Vagina (tissue), 2 donors: ENCODE measurements around the gene ZKSCAN5. TPM values are rescaled to one million over a fixed set of nuclear protein-coding genes. Genes with fewer than 3 reads are reported as not detected.
A peak's percentile ranks its signal among the peaks of the same experiment; 100 is the strongest.
"Not testable (repeated sequence)": the region's sequence is repeated elsewhere in the genome, so short reads cannot be mapped to it uniquely, and the experiment has no call there.

Experiments
- DNase-seq, 2 donors: peaks; one replicate each; pipeline ENCODE4 v3.0.0-alpha.2; 2017; ENCODE audit errors: extremely low spot score in 2 of 2
- H3K27ac ChIP-seq: fragments of 200-600 bp; sonication (generic); one replicate; pipeline ENCODE4 v1.5.1; 2019
- H3K27me3 ChIP-seq: fragments of 200-600 bp; sonication (generic); one replicate; pipeline ENCODE4 v1.5.1; 2019
- H3K36me3 ChIP-seq, 2 donors: fragments of 200-600 bp; sonication (generic); one replicate each; pipeline ENCODE4 v1.5.1; 2017 to 2019
- H3K4me1 ChIP-seq: fragments of 200-600 bp; sonication (generic); one replicate; pipeline ENCODE4 v1.5.1; 2019
- H3K4me3 ChIP-seq, 2 donors: fragments of 200-600 bp; sonication (generic); 1 replicate in 1 of 2; 2 replicates in 1 of 2; pipeline ENCODE4 v1.5.1; 2016 to 2019
- H3K9me3 ChIP-seq: fragments of 200-600 bp; sonication (generic); one replicate; pipeline ENCODE4 v1.5.1; 2019
- POLR2A ChIP-seq, 2 donors: fragments of 450-650 bp; IDR thresholded peaks; one replicate each; pipeline ENCODE4 v1.6.1; 2017; ENCODE audit warnings: antibody characterized with exemption in 2 of 2, mild to moderate bottlenecking in 2 of 2, moderate library complexity in 2 of 2
- POLR2AphosphoS5 ChIP-seq, 2 donors: sonication (generic); formaldehyde crosslinking; IDR thresholded peaks; one replicate each; pipeline ENCODE4 v1.9.0; 2017; ENCODE audit warnings: antibody characterized with exemption in 2 of 2, mild to moderate bottlenecking in 2 of 2, low read depth in 1 of 2; ENCODE audit not compliant: insufficient read depth in 1 of 2
- intact Hi-C: fragments of 100-400 bp; cut with DNase I; formaldehyde crosslinking; loops from one replicate; pipeline ENCODE4 v1.15.1; 2023
- total RNA-seq: library from RNA; depleted of rRNA; stranded (reverse); fragments of >200 nt; gene quantifications from one replicate; pipeline ENCODE4 v1.2.3, GENCODE V29; 2016
- TF ChIP-seq, protein P1 (sequence below), 3 experiments: fragments of 450-650 bp in 2 of 3; fragments of 200-600 bp in 1 of 3; sonication (generic) in 1 of 3; IDR thresholded peaks; one replicate each; pipeline ENCODE4 v1.5.1; 2017 to 2019; ENCODE audit warnings: antibody characterized with exemption in 3 of 3, mild to moderate bottlenecking in 2 of 3, moderate library complexity in 2 of 3

The ZKSCAN5 gene
- total RNA-seq, 1 donor from 2014 or later: 7.1 TPM

DNA sequence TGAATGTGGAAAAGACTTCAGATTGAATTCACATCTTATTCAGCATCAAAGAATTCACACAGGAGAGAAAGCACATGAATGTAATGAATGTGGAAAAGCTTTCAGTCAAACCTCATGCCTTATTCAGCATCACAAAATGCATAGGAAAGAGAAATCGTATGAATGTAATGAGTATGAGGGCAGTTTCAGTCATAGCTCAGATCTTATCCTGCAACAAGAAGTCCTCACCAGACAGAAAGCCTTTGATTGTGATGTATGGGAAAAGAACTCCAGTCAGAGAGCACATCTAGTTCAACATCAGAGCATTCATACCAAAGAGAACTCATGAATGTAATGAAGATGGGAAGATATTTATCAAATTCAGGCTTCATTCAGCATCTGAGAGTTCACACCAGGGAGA lies 68.8 kb downstream of the ZKSCAN5 start:
- H3K9me3 ChIP-seq: no peaks in the 10 kb centered on the region
- TF ChIP-seq POLR2A (IDR thresholded peaks at IDR 0.05) (no peak), POLR2AphosphoS5 (IDR thresholded peaks at IDR 0.05; ENCODE audit: insufficient read depth in 1 of 2, low read depth in 1 of 2) (no peak)
- TF ChIP-seq, protein P1, sequence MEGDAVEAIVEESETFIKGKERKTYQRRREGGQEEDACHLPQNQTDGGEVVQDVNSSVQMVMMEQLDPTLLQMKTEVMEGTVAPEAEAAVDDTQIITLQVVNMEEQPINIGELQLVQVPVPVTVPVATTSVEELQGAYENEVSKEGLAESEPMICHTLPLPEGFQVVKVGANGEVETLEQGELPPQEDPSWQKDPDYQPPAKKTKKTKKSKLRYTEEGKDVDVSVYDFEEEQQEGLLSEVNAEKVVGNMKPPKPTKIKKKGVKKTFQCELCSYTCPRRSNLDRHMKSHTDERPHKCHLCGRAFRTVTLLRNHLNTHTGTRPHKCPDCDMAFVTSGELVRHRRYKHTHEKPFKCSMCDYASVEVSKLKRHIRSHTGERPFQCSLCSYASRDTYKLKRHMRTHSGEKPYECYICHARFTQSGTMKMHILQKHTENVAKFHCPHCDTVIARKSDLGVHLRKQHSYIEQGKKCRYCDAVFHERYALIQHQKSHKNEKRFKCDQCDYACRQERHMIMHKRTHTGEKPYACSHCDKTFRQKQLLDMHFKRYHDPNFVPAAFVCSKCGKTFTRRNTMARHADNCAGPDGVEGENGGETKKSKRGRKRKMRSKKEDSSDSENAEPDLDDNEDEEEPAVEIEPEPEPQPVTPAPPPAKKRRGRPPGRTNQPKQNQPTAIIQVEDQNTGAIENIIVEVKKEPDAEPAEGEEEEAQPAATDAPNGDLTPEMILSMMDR (IDR thresholded peaks at IDR 0.05): no peak
- H3K27ac ChIP-seq: no peak overlapping the region
- no peaks in the 10 kb centered on the region for H3K27me3 ChIP-seq
- H3K36me3 ChIP-seq: peaks cover 0 to 24% of the 10 kb centered on the region in 2 donors
- no peak for DNase-seq
- no peak overlapping the region for H3K4me3 ChIP-seq
- no peaks in the 10 kb centered on the region for H3K4me1 ChIP-seq
- intact Hi-C loops: no loop called here

DNA sequence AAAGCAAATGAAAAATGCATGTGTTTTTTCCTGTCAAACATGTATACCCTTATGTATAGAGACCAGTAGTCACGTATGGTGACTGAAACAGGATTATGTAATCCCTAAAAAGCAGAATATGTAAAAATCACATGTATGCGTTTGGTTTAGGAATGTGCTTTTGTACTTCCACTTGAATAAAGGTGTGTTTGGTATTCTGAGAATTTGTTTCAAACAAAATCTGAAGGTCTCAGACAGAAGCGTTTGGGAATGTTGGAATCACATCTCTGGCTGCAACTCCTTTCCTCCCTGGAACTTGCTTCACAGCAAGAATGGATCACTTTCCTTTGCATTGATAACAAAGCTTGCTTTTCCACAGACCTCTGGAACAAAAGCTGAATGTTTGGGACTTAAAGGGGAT lies 71.8 kb downstream of the ZKSCAN5 start:
- intact Hi-C loops: no loop called here

DNA sequence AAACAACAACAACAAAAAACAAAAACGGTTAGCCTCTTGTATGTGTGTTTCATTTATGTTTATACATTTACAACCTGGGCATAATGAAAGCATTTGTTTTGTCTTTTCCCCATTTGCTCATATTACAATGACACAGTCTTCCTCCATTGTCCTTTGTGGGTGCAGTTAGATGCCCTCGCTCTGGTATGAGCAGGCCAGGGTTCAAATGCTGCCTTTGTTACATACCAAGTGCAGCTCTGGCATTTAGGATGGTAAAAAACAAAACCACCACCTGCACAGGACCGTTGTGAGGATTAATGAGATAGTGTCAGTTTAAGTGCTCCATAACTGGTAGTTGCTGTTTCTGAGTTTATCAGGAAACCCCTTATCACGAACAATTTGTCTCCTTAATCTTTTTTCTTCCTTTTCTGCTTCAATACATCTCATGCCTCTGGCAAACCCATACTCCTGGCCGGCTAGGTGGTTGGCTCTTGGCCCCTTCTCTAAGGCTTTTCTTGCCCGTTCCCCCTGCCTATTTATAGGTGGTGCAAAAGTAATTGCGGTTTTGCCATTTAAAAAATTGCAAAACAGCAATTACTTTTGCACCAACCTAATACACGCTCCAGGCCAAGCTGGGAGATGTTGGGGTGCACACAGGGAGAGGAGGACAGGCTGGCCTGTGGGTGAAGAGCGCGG lies 75.0 kb downstream of the ZKSCAN5 start:
- H3K4me3 ChIP-seq: peak overlapping the region; percentile 64 to 71
- H3K9me3 ChIP-seq: no peaks in the 10 kb centered on the region
- DNase-seq: no peak
- H3K4me1 ChIP-seq: peaks cover 19% of the 10 kb centered on the region
- TF ChIP-seq POLR2AphosphoS5 (IDR thresholded peaks at IDR 0.05; ENCODE audit: insufficient read depth in 1 of 2, low read depth in 1 of 2) (no peak), POLR2A (IDR thresholded peaks at IDR 0.05) (no peak)
- TF ChIP-seq, protein P1 (IDR thresholded peaks at IDR 0.05): no peak
- H3K36me3 ChIP-seq: no peaks in the 10 kb centered on the region
- peak overlapping the region; percentile 48 for H3K27ac ChIP-seq
- intact Hi-C loops: no loop called here
- H3K27me3 ChIP-seq: no peaks in the 10 kb centered on the region

More for the DNA sequence above, 71.8 kb downstream of the ZKSCAN5 start:
- no peaks in the 10 kb centered on the region for H3K27me3 ChIP-seq
- H3K4me3 ChIP-seq: no peak overlapping the region
- TF ChIP-seq, protein P1 (IDR thresholded peaks at IDR 0.05): no peak
- no peak for TF ChIP-seq POLR2AphosphoS5 (IDR thresholded peaks at IDR 0.05; ENCODE audit: insufficient read depth in 1 of 2, low read depth in 1 of 2)
- TF ChIP-seq POLR2A (IDR thresholded peaks at IDR 0.05): no peak
- peaks cover 19% of the 10 kb centered on the region for H3K4me1 ChIP-seq
- no peaks in the 10 kb centered on the region for H3K9me3 ChIP-seq
- DNase-seq: no peak
- H3K36me3 ChIP-seq: peaks cover 0 to 14% of the 10 kb centered on the region in 2 donors
- no peak overlapping the region for H3K27ac ChIP-seq

DNA sequence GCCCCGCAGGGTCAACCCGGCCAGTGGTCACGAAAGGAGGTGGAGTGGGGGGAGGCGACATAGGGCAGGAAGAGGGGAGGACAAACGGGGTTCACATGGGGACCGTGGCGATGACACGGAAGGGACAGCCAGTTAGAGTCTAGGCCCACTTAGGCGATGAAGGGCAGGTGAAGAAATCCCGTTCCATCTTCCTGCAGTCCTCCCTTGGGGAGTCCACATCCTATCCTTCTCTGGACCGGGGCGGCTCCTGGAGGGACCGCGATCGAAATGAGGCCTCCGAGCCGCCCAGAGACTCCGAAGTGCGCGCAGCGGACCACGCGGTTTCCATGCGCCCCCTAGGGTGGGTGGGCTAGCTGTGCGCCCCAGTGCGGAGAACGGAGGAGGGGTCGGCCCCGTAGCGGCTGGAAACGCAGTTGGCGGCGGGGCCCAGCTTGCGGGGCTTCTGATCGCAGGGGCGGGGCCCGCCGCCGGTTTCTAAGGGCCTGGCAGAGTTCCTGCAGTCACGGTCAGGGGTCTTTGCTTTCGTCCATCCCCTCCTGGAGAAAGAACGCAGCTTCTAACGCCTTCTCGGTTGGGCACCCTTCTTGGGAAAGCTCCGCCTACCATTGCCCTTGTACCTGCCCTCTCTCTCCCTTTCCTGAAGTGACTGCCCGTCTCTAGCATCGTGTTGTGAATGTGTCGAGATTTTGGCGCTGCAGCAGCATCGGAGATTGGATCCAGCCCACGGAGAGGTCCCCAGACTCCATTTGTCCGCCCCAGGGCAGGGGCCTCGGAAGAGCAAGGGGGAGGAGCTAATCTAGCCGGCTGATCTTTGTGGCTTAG lies 75.7 kb downstream of the ZKSCAN5 start:
- Histone ChIP-seq H3K36me3 (no peaks in the 10 kb centered on the region), H3K27ac (peak overlapping the region; percentile 48), H3K4me1 (peaks cover 19% of the 10 kb centered on the region), H3K4me3 (peak overlapping the region; percentile 64 to 71), H3K27me3 (no peaks in the 10 kb centered on the region), H3K9me3 (no peaks in the 10 kb centered on the region)
- no peak for DNase-seq
- TF ChIP-seq POLR2AphosphoS5 (IDR thresholded peaks at IDR 0.05; ENCODE audit: insufficient read depth in 1 of 2, low read depth in 1 of 2): peak in 1 of 2 donors; percentile 33
- TF ChIP-seq, protein P1 (IDR thresholded peaks at IDR 0.05): no peak
- intact Hi-C loops: no loop called here

DNA sequence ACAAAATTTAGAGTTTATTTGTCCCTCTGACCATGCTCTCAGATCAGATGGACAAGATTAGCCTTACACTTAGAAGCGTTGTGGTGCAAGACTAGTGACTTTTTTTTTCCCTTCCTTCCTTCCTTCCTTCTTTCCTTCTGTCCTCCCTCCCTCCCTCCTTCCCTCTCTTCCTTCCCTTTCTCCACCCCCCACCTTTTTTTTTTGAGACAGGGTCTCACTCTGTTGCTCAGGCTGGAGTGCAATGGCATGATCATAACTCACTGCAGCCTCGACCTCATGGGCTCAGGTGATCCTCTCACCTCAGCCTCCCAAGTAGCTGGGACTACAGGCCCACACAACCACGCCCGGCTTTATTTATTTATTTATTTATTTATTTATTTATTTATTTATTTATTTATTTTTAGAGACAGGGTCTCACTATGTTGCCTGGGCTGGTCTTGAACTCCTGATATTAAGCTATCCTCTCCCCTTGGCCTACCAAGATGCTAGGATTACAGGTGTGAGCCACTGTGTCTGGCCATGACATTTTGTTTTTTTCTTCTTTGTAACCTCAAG lies 76.4 kb downstream of the ZKSCAN5 start:
- Histone ChIP-seq H3K27ac (peak overlapping the region; percentile 48), H3K4me1 (peaks cover 19% of the 10 kb centered on the region), H3K4me3 (peak overlapping the region; percentile 64 to 71)
- H3K36me3 ChIP-seq, H3K9me3 ChIP-seq, DNase-seq, H3K27me3 ChIP-seq, intact Hi-C loops: not testable (repeated sequence)

Other genes starting within 250 kb of the ZKSCAN5 start
- not detected for gene MYH16, start 231.8 kb upstream of the ZKSCAN5 start, total RNA-seq
- 106 TPM for gene ARPC1A, start 178.8 kb upstream of the ZKSCAN5 start, total RNA-seq
- 114 TPM for gene ARPC1B, start 129.9 kb upstream of the ZKSCAN5 start, total RNA-seq
- gene PDAP1, start 96.1 kb upstream of the ZKSCAN5 start, total RNA-seq: 48.1 TPM
- 52.3 TPM for gene BUD31, start 95.7 kb upstream of the ZKSCAN5 start, total RNA-seq
- 6.1 TPM for gene PTCD1, start 65.9 kb upstream of the ZKSCAN5 start, total RNA-seq
- gene CPSF4, start 65.7 kb upstream of the ZKSCAN5 start, total RNA-seq: 23.8 TPM
- gene ATP5MF, start 38.5 kb upstream of the ZKSCAN5 start, total RNA-seq: 463 TPM
- 14.5 TPM for gene ZNF789, start 31.8 kb upstream of the ZKSCAN5 start, total RNA-seq
- gene ZNF394, start 4.4 kb upstream of the ZKSCAN5 start, total RNA-seq: 36.1 TPM
- 3.4 TPM for gene FAM200A, start 47.5 kb downstream of the ZKSCAN5 start, total RNA-seq
- 144 TPM for gene ZNF655, start 54.0 kb downstream of the ZKSCAN5 start, total RNA-seq
- 1.2 TPM for gene TMEM225B, start 93.6 kb downstream of the ZKSCAN5 start, total RNA-seq
- gene ZSCAN25, start 112.3 kb downstream of the ZKSCAN5 start, total RNA-seq: 12.3 TPM
- gene CYP3A5, start 175.3 kb downstream of the ZKSCAN5 start, total RNA-seq: 80.3 TPM
- gene CYP3A7, start 230.5 kb downstream of the ZKSCAN5 start, total RNA-seq: not detected